HG02763 (cell line): Measurements from ENCODE around the gene USP5.
A peak's percentile ranks its signal among the peaks of the same experiment; 100 is the strongest.
"Not testable (repeated sequence)": the region's sequence is repeated elsewhere in the genome, so short reads cannot be mapped to it uniquely, and the experiment has no call there.

Experiments
- ATAC-seq: cut with Tn5 transposase; IDR thresholded peaks from one replicate; pipeline ENCODE4 v1.9.1; 2021; ENCODE audit warnings: mild to moderate bottlenecking, moderate library complexity; ENCODE audit not compliant: unreplicated experiment

USP5 gene

GRCh38 chr12:6863586-6864321 lies 11.8 kb downstream of the USP5 start:
- no peak for ATAC-seq

DNA sequence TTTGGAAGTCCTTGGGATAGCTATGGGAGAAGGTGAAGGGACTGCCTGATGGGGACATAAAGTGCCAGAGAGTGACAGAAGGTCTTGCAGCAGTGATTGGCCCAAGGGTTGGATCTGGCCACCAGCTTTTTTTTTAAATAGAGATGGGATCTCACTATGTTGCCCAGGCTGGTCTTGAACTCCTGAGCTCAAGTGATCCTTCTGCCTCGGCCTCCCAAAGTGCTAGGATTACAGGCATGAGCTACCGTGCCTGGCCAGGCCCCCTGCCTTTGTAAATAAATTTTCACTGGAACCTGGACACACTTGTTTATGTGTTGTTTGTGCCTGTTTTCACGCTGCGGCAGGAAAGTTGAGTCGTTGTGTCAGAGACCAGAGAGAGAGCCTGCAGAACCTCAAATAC lies 13.4 kb downstream of the USP5 start:
- ATAC-seq, result not testable (repeated sequence)

DNA sequence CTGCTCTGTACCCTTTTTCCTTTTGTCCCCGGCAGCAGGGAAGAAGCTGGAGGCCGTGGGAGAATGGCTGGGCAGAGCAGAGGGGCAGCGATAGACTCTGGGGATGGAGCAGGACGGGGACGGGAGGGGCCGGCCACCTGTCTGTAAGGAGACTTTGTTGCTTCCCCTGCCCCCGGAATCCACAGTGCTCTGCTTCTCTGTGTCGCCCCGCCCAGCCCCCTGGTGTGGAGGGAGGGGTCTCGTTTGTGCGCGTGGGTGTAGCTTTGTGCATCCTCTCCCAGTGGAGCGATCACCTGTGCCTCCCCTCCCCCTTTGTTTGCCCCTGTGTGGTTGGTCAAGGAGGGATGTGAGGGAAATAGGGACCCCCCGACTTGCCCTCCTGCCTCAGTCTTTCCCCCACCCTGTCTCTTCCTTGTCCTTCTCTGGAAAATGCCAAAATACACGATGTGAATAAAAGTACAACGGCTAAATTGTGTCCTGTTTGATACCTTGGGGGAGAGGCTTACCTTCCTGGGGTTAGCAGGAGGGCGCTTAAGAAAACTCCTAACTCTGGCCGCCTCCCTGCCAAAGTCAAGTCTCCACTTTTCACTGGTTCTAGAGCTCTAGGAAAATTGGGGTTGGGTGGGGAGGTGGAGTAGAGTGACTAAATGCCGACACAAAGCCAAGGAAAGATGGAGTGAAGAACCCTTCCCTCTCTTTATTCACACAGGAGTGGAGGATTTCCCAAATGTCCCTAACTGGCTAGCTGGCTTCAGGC lies 14.4 kb downstream of the USP5 start:
- no peak for ATAC-seq

DNA sequence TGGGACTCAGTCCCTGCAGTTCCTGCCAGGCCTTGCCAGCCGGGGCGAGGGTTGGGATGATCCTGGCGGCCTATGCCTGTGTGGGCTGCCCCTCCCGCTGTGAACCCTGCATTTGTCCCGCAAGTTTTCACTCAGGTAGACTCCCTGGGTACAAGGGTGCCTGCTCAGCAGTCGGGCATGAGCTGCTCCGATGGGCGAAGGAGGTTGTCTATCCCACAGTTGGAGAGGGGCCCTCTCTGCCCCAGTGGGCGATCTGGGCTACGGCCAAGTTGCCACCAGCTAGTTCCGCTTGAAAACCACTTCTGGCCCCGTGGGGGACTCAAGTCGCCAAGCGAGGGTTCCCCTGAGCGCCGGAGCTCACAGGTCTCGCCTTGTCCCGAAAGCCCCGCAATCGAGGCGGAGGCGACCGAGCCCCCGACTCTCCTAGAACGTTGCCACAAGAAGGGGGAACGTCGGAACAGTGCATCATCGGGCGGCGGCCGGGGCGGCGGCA lies 15.0 kb downstream of the USP5 start:
- ATAC-seq, result no peak

- peak; percentile 63 for ATAC-seq
Observed at GRCh38 chr12:6867413-6868210, 15.7 kb downstream of the USP5 start, which contains the start of gene TPI1. TSS of gene TPI1 (plus strand) at chr12:6867531. CDS start at chr12:6867567, 36 bp downstream.

DNA sequence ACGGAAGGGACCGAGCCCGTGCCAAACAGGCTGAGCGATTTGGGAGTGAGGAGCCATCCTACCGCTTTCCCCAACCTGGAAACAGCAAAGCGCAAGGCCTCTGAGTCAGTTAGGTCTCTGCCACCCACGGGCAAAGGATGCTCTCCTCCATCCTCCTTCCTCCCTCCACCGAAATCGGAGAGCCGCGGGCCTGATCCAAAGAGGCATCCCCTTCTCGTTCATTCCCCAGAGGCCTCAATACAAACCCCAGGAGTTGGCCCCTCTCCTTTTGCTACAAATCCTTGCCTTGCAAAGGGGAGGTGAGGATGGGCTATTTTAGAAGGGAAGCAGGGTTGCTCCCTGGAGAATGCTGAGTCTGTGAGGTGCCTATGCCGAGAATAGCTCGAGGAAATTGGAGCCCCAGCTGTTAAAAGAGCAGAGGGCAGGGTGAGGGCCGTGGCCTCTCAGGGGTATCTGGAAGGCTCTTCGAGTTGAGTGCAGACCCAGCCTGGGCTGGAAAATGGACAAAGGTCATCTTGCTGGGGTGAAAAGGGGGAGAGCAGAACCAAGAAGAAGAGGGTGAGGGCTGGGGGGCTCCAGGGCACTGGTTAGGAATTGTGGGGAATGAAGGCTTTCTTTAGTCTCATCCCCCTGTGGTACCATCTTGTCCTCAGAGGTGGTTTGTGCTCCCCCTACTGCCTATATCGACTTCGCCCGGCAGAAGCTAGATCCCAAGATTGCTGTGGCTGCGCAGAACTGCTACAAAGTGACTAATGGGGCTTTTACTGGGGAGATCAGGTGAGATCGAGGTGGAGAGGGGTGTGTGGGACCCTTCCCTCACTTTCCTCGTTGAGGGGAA lies 16.5 kb downstream of the USP5 start:
- no peak for ATAC-seq

- ATAC-seq, result no peak
Observed at GRCh38 chr12:6869049-6870021, 17.4 kb downstream of the USP5 start.

DNA sequence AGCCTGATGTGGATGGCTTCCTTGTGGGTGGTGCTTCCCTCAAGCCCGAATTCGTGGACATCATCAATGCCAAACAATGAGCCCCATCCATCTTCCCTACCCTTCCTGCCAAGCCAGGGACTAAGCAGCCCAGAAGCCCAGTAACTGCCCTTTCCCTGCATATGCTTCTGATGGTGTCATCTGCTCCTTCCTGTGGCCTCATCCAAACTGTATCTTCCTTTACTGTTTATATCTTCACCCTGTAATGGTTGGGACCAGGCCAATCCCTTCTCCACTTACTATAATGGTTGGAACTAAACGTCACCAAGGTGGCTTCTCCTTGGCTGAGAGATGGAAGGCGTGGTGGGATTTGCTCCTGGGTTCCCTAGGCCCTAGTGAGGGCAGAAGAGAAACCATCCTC lies 18.4 kb downstream of the USP5 start:
- not testable (repeated sequence) for ATAC-seq

DNA sequence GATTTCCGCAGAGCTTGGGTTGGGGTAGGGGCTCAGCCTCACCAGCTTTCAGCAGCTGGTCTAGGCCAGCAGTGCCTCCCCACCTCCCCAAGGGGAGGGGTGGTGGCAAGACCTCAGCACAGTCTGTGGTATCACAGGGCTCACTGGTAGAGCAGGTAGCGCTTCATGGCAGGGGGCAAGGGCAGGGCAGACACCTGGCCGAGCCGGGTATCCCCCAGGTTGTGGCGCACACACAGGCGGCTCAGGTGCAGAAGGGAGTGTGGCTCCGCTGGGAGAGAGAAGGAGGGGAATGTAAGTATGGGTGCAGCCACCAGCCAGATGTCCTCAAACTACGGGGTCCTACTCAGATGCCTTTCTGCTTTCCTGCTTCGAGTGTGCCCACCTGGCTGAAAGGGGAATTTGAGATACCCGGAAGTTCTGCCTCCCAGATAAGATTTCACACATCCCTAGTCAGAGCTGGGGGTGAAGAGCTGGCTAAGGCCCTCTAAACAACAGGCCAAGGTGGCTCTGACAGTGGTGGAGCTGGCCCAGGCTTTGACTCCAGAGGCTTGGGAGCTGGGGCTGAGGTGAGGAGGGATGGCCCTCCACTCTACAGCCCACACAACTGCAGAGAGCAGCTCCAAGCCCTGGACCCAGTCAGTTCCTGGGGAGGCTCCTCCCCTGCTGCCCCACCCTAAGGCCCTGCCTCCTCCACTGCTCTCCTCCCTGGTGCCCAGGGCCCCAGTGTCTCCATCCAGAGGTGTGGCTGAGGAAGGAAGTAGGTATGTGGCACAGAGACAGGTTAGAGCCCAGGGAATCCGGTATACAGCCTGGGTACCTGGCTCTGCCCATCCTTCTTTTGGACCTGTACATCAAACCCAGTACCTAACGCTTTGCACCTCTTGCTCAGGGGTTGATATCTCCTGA lies 19.4 kb downstream of the USP5 start:
- ATAC-seq, result no peak

GRCh38 chr12:6872073-6873048 lies 20.4 kb downstream of the USP5 start:
- peak; percentile 25 for ATAC-seq

GRCh38 chr12:6873094-6874014 lies 21.4 kb downstream of the USP5 start, which contains the start of gene SPSB2:
TSS of gene SPSB2 (minus strand) at chr12:6873303. CDS start at chr12:6872901, 402 bp downstream.
- ATAC-seq, result peak; percentile 68

GRCh38 chr12:6874015-6874368 lies 22.0 kb downstream of the USP5 start:
- not testable (repeated sequence) for ATAC-seq

GRCh38 chr12:6879824-6880223 lies 27.9 kb downstream of the USP5 start:
- ATAC-seq, result not testable (repeated sequence)

- no peak for ATAC-seq
Observed at GRCh38 chr12:6883252-6883651, 31.3 kb downstream of the USP5 start.

DNA sequence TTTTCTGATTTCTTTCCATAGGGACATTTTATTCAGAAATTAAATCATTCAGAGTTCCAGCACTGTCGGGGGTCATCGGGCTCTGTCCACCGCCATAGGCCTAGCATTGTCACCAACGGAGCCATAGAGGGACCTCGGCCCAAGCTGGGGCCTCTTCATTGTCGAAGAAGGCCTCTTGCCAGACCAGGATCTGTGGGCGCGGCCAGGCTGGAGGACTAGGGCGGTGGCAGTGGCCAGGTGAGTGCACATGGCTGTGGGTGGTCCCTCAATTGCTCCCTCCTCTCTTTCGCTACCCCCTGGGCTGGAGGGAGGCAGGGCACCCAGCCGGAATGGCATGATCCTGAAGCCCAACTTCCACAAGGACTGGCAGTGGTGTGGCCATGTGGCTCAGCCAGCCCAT lies 31.7 kb downstream of the USP5 start:
- no peak for ATAC-seq

DNA sequence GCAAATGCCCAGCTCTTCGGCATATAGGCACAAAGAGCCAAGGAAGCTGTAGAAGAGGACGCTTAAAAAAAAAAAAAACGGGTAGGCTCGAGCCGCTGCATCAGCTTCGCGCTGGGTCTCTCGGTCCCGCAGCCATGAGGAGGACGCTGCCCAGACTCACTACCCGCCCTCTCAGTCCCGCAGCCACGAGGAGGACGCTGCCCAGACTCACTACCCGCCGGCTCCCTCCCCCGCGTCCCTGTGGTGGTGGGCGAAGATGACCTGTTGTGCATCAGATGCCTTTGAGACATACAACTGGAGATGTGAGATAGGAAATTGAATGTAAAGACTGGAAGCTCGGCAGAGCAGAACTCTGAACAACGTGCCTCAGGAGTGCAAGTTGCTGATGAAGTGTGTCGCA lies 32.6 kb downstream of the USP5 start:
- no peak for ATAC-seq
